ENCODE measurements around the gene ZNF189.

The ZNF189 gene

GRCh38 chr9:101429736-101430135 is 31.1 kb downstream of the ZNF189 start:
- no peaks in the 10 kb centered on the region for H3K27me3 ChIP-seq (replicated peaks; ENCODE audit: insufficient read depth, low read length)
- no peak overlapping the region for H3K9ac ChIP-seq (ENCODE audit: low read length)
- H3K36me3 ChIP-seq (replicated peaks; ENCODE audit: insufficient read depth, low read length), result no peaks in the 10 kb centered on the region
- H4K20me1 ChIP-seq (ENCODE audit: insufficient read depth, low read length), result no peaks in the 10 kb centered on the region
- H3K79me2 ChIP-seq (ENCODE audit: low read length), result peaks cover 7% of the 10 kb centered on the region; the same call in 1 of the 2 replicates
- H3K27ac ChIP-seq (ENCODE audit: low read length), result peak overlapping the region; percentile 96
- H3K9me3 ChIP-seq (replicated peaks; ENCODE audit: insufficient read depth, low read length), result no peaks in the 10 kb centered on the region
- H3K4me1 ChIP-seq (ENCODE audit: low read length), result peaks cover 72% of the 10 kb centered on the region
- peaks cover 41% of the 10 kb centered on the region for H3F3A ChIP-seq (ENCODE audit: insufficient read depth, low read length)
- H3K4me2 ChIP-seq (ENCODE audit: low read depth, low read length), result no peak overlapping the region; the same call in 1 of the 2 replicates
- H3K4me3 ChIP-seq (ENCODE audit: low read length), result no peak overlapping the region
- TF ChIP-seq EZH2 (optimal IDR thresholded peaks at IDR 0.05; ENCODE audit: low read depth, low read length), result no peak
- TF ChIP-seq, protein P1, sequence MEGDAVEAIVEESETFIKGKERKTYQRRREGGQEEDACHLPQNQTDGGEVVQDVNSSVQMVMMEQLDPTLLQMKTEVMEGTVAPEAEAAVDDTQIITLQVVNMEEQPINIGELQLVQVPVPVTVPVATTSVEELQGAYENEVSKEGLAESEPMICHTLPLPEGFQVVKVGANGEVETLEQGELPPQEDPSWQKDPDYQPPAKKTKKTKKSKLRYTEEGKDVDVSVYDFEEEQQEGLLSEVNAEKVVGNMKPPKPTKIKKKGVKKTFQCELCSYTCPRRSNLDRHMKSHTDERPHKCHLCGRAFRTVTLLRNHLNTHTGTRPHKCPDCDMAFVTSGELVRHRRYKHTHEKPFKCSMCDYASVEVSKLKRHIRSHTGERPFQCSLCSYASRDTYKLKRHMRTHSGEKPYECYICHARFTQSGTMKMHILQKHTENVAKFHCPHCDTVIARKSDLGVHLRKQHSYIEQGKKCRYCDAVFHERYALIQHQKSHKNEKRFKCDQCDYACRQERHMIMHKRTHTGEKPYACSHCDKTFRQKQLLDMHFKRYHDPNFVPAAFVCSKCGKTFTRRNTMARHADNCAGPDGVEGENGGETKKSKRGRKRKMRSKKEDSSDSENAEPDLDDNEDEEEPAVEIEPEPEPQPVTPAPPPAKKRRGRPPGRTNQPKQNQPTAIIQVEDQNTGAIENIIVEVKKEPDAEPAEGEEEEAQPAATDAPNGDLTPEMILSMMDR (IDR thresholded peaks at IDR 0.05; ENCODE audit: low read length), result no peak
- no peak for TF ChIP-seq EZH2phosphoT487 (IDR thresholded peaks at IDR 0.05; ENCODE audit: low read length)
- no peak overlapping the region for H2AFZ ChIP-seq (ENCODE audit: low read length)
- no peaks in the 10 kb centered on the region for H3K9me2 ChIP-seq (replicated peaks; ENCODE audit: insufficient read depth, low read length)
- DNase-seq, result no peak

GRCh38 chr9:101432171-101432570 is 33.5 kb downstream of the ZNF189 start:
- Histone ChIP-seq H2AFZ (ENCODE audit: low read length) (no peak overlapping the region), H4K20me1 (ENCODE audit: insufficient read depth, low read length) (no peaks in the 10 kb centered on the region), H3K4me3 (ENCODE audit: low read length) (no peak overlapping the region), H3K9me3 (replicated peaks; ENCODE audit: insufficient read depth, low read length) (no peaks in the 10 kb centered on the region), H3F3A (ENCODE audit: insufficient read depth, low read length) (peaks cover 27% of the 10 kb centered on the region), H3K4me2 (ENCODE audit: low read depth, low read length) (no peak overlapping the region), H3K9ac (ENCODE audit: low read length) (no peak overlapping the region), H3K9me2 (replicated peaks; ENCODE audit: insufficient read depth, low read length) (no peaks in the 10 kb centered on the region), H3K4me1 (ENCODE audit: low read length) (peaks cover 54% of the 10 kb centered on the region), H3K36me3 (replicated peaks; ENCODE audit: insufficient read depth, low read length) (no peaks in the 10 kb centered on the region), H3K27ac (ENCODE audit: low read length) (no peak overlapping the region), H3K79me2 (ENCODE audit: low read length) (peaks cover 7% of the 10 kb centered on the region; the same call in 1 of the 2 replicates), H3K27me3 (replicated peaks; ENCODE audit: insufficient read depth, low read length) (no peaks in the 10 kb centered on the region)
- no peak for DNase-seq
- TF ChIP-seq EZH2phosphoT487 (IDR thresholded peaks at IDR 0.05; ENCODE audit: low read length), result no peak
- TF ChIP-seq, protein P1 (IDR thresholded peaks at IDR 0.05; ENCODE audit: low read length), result no peak
- TF ChIP-seq EZH2 (optimal IDR thresholded peaks at IDR 0.05; ENCODE audit: low read depth, low read length), result no peak

DNA sequence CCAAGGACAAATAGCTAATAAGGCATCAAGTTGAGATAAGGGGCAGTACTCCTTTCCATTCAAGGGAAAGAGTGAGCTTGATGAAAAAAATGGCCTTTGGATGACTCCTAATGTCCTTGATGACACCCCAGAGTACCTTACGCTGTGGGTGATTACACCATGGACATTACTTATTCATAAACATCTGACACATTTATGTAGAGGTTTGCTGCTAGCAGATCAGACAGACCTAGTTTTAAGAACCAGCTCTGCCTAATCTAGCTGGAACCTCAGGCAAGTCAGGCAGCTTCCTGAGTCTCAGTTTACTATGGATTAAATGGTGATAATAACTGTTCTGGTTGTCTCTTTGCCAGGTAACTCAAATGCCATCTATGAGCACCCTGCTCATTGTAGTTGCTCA is 34.1 kb downstream of the ZNF189 start:
- H3K27me3 ChIP-seq (replicated peaks; ENCODE audit: insufficient read depth, low read length), result no peaks in the 10 kb centered on the region
- no peak overlapping the region for H3K9ac ChIP-seq (ENCODE audit: low read length)
- DNase-seq, result no peak
- no peak overlapping the region for H3K4me3 ChIP-seq (ENCODE audit: low read length)
- TF ChIP-seq, protein P1 (IDR thresholded peaks at IDR 0.05; ENCODE audit: low read length), result no peak
- TF ChIP-seq EZH2phosphoT487 (IDR thresholded peaks at IDR 0.05; ENCODE audit: low read length), result no peak
- TF ChIP-seq EZH2 (optimal IDR thresholded peaks at IDR 0.05; ENCODE audit: low read depth, low read length), result no peak
- peaks cover 54% of the 10 kb centered on the region for H3K4me1 ChIP-seq (ENCODE audit: low read length)
- peaks cover 21% of the 10 kb centered on the region for H3F3A ChIP-seq (ENCODE audit: insufficient read depth, low read length)
- no peaks in the 10 kb centered on the region for H3K9me3 ChIP-seq (replicated peaks; ENCODE audit: insufficient read depth, low read length)
- H4K20me1 ChIP-seq (ENCODE audit: insufficient read depth, low read length), result no peaks in the 10 kb centered on the region
- no peaks in the 10 kb centered on the region for H3K9me2 ChIP-seq (replicated peaks; ENCODE audit: insufficient read depth, low read length)
- no peaks in the 10 kb centered on the region for H3K36me3 ChIP-seq (replicated peaks; ENCODE audit: insufficient read depth, low read length)
- no peak overlapping the region for H3K27ac ChIP-seq (ENCODE audit: low read length)
- H3K79me2 ChIP-seq (ENCODE audit: low read length), result peaks cover 7% of the 10 kb centered on the region; the same call in 1 of the 2 replicates
- no peak overlapping the region for H3K4me2 ChIP-seq (ENCODE audit: low read depth, low read length)
- no peak overlapping the region for H2AFZ ChIP-seq (ENCODE audit: low read length)

Measured in MM.1S (cell line).